Right lobe of liver (tissue), 6 donors: ENCODE data around the gene CCDC30. TPM values are rescaled to one million over a fixed set of nuclear protein-coding genes. Genes with fewer than 3 reads are reported as not detected.
A peak's percentile ranks its signal among the peaks of the same experiment; 100 is the strongest.

Experiments used
- ATAC-seq, 4 donors: fragments of 200-7000 bp; cut with Tn5 transposase; one replicate each; pipeline ENCODE4 v1.9.1; 2020; ENCODE audit warnings: mild to moderate bottlenecking in 4 of 4, moderate library complexity in 4 of 4
- DNase-seq, 3 donors: peaks; one replicate each; pipeline ENCODE4 v3.0.0-alpha.2; 2020
- H3K27ac ChIP-seq, 3 donors: fragments of 200-600 bp; one replicate each; pipeline ENCODE4 v1.8.0; 2022
- H3K27me3 ChIP-seq, 2 donors: fragments of 200-600 bp; one replicate each; pipeline ENCODE4 v1.8.0; 2022
- H3K36me3 ChIP-seq, 4 donors: fragments of 200-600 bp; sonication (generic) in 1 of 4; one replicate each; pipeline versions ENCODE4 v1.5.1 to v1.8.0; 2017 to 2022; ENCODE audit warnings: control low read depth in 1 of 4
- H3K4me1 ChIP-seq, 4 donors: fragments of 200-600 bp; sonication (generic) in 1 of 4; one replicate each; pipeline versions ENCODE4 v1.5.1 to v1.8.0; 2017 to 2022; ENCODE audit warnings: control low read depth in 1 of 4
- H3K4me3 ChIP-seq, 3 donors: fragments of 200-600 bp; one replicate each; pipeline ENCODE4 v1.8.0; 2022
- H3K9me3 ChIP-seq, 4 donors: fragments of 200-600 bp; sonication (generic) in 1 of 4; one replicate each; pipeline versions ENCODE4 v1.5.1 to v1.8.0; 2017 to 2022; ENCODE audit warnings: control low read depth in 1 of 4
- CTCF ChIP-seq, 4 donors: fragments of 200-600 bp in 3 of 4; fragments of 450-650 bp in 1 of 4; IDR thresholded peaks; one replicate each; pipeline versions ENCODE4 v1.5.1 to v1.8.0; 2016 to 2022; ENCODE audit warnings: antibody characterized with exemption in 4 of 4, mild to moderate bottlenecking in 2 of 4
- POLR2A ChIP-seq: fragments of 450-650 bp; IDR thresholded peaks from one replicate; pipeline ENCODE4 v1.6.1; 2017; ENCODE audit warnings: antibody characterized with exemption, mild to moderate bottlenecking
- WGBS: methylation state at CpG from one replicate; pipeline ENCODE4 v1.1.6; 2018; ENCODE audit warnings: low coverage, low lambda C conversion rate; ENCODE audit not compliant: insufficient coverage; ENCODE audit errors: missing lambda C conversion rate; 5-methylcytosine and 5-hydroxymethylcytosine counted together
- intact Hi-C, 2 donors: fragments of 100-400 bp; cut with DNase I; formaldehyde crosslinking; loops; one replicate each; pipeline versions ENCODE4 v1.11.2 to v1.14.1; 2022
- total RNA-seq, 6 experiments: library from RNA; depleted of rRNA in 2 of 6; stranded (reverse); fragments of >200 nt in 2 of 6; fragmentation: NEBNext Ultra II Directional in 3 of 6; extraction: Animal tissue kit (Norgen Biotek cat#: 25700) in 3 of 6; gene quantifications; one replicate each; pipeline versions ENCODE4 v1.1.0 to v1.2.4, GENCODE V29; 2016 to 2023
- donor health status: DM: no; HTN: yes; CAD: no.
- donor health status: DM: no; HTN: no; CAD: no.
- donor health status: DM: no; HTN: no; CAD: no.
- donor health status: DM: no; HTN: yes; CAD: no.
- donor health status: DM: no; HTN: yes; CAD: no.

Gene CCDC30
- total RNA-seq, 6 experiments from 2014 or later: 0.37 to 1.4 (median 1.0) TPM

DNA sequence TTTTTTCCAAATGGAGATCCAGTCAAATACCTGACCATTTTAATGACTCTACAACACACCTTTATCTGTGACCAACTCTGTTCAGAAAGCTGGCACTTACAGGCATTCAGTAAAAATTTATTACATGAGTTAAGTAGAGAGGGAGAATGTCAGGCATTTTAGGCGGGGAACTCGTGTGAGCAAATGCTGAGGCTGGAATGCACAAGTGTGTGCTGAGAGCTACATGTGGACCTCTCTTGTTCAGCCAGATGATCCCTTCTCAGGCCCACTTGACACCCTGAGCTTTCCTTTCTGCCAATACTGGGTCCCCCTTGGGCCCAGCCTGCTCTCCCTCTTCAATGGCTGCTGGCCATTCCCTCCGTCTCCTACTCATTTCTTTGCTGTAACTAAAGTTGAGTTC, 206.8 kb downstream of the CCDC30 start:
- intact Hi-C loops: no loop called here
- no peak for DNase-seq
- H3K27me3 ChIP-seq: no peaks in the 10 kb centered on the region

GRCh38 chr1:42670425-42670824, 207.3 kb downstream of the CCDC30 start:
- H3K27me3 ChIP-seq: no peaks in the 10 kb centered on the region
- DNase-seq: no peak
- no peak overlapping the region for H3K4me3 ChIP-seq
- H3K27ac ChIP-seq: no peak overlapping the region
- H3K4me1 ChIP-seq: peaks cover 0 to 6% (median 2%) of the 10 kb centered on the region in 4 donors
- 100% methylated on average over 3 of the region's 4 CpGs for WGBS
- no peak for ATAC-seq
- intact Hi-C loops: no loop called here
- no peaks in the 10 kb centered on the region for H3K9me3 ChIP-seq
- peaks cover 0 to 29% (median 12%) of the 10 kb centered on the region in 4 donors for H3K36me3 ChIP-seq
- TF ChIP-seq POLR2A (no peak), CTCF (IDR thresholded peaks at IDR 0.05) (no peak)

More for the DNA sequence above, 206.8 kb downstream of the CCDC30 start:
- H3K4me3 ChIP-seq: no peak overlapping the region
- H3K36me3 ChIP-seq: peaks cover 0 to 31% (median 14%) of the 10 kb centered on the region in 4 donors
- H3K9me3 ChIP-seq: no peaks in the 10 kb centered on the region
- no peak for TF ChIP-seq POLR2A
- no peak for TF ChIP-seq CTCF (IDR thresholded peaks at IDR 0.05)
- 98% methylated on average over 3 of the region's 3 CpGs for WGBS
- ATAC-seq: no peak
- peaks cover 0 to 6% (median 2%) of the 10 kb centered on the region in 4 donors for H3K4me1 ChIP-seq
- no peak overlapping the region for H3K27ac ChIP-seq

- Histone ChIP-seq H3K27ac (peak overlapping the region in 1 of 3 donors; percentile 24), H3K4me1 (peaks cover 0 to 6% (median 2%) of the 10 kb centered on the region in 4 donors), H3K9me3 (no peaks in the 10 kb centered on the region), H3K36me3 (peaks cover 0 to 6% (median 0%) of the 10 kb centered on the region in 4 donors), H3K27me3 (no peaks in the 10 kb centered on the region), H3K4me3 (no peak overlapping the region)
- no peak for TF ChIP-seq POLR2A
- peak; percentile 38 to 71 (median 52) for ATAC-seq
- intact Hi-C loops: no loop called here
- no peak for DNase-seq
Observed at GRCh38 chr1:42674214-42674613, 211.1 kb downstream of the CCDC30 start.

DNA sequence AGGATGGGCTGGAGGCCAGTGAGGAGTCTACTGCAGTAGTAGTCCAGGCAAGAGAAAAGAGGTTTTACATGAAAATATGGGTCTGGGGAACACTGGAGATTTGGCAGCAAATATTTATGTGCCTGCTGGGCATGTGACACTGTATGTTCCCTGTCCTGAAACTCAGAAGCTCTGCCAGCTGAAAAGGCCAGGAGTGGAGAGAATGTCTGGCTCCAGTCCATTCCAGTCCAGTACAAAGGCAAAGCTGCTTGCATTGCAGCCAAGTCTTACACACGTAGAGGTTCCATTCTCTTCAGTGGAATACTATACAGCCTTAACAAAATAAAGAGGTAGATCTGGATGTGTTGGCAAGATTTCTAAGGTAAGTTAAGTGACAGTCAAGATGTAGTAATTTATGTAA, 211.6 kb downstream of the CCDC30 start:
- no peaks in the 10 kb centered on the region for H3K27me3 ChIP-seq
- intact Hi-C loops: no loop called here
- peaks cover 0 to 6% (median 0%) of the 10 kb centered on the region in 4 donors for H3K36me3 ChIP-seq
- no peak for TF ChIP-seq CTCF (IDR thresholded peaks at IDR 0.05)
- TF ChIP-seq POLR2A: no peak
- ATAC-seq (peak; percentile 76 to 93 (median 82)), DNase-seq (peak in 1 of 3 donors; percentile 73)
- peaks cover 0 to 6% (median 2%) of the 10 kb centered on the region in 4 donors for H3K4me1 ChIP-seq
- H3K4me3 ChIP-seq: no peak overlapping the region
- 11% methylated on average over 1 of the region's 1 CpG for WGBS
- peak overlapping the region in 1 of 3 donors; percentile 24 for H3K27ac ChIP-seq
- no peaks in the 10 kb centered on the region for H3K9me3 ChIP-seq

DNA sequence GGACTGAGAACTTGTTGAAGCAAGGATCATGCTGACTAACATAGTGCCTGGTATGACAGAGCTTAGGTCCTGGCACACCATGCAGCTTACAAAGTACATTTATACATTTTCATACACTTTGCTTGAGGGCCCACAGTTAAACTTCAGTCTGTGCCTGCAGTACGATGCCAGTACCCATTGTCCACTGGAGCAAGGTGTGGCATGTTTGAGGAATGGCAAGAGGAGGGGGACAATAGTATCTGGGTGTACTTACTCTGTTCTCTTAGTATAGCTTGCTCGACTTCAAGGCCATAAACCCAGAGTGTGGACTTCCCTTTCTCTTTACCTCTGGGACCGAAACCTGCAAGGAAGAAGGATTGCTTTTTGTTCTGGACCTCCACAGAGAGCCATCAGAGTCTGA, 212.4 kb downstream of the CCDC30 start:
- Histone ChIP-seq H3K36me3 (peaks cover 0 to 3% (median 0%) of the 10 kb centered on the region in 4 donors), H3K4me1 (peaks cover 0 to 6% (median 3%) of the 10 kb centered on the region in 4 donors), H3K4me3 (no peak overlapping the region), H3K27ac (no peak overlapping the region), H3K27me3 (no peaks in the 10 kb centered on the region), H3K9me3 (no peaks in the 10 kb centered on the region)
- ATAC-seq (no peak), DNase-seq (no peak)
- intact Hi-C loops: no loop called here
- TF ChIP-seq CTCF (IDR thresholded peaks at IDR 0.05) (no peak), POLR2A (no peak)
- 80% methylated on average over 3 of the region's 3 CpGs for WGBS
